A549 (cell line): ENCODE results near the gene DIAPH2. TPM values are rescaled to one million over a fixed set of nuclear protein-coding genes. Genes with fewer than 3 reads are reported as not detected.

Source experiments
- ATAC-seq, 2 experiments: fragments of 200-7000 bp in 1 of 2; fragments of >200 bp in 1 of 2; cut with Nextera tagmentation in 1 of 2; cut with Tn5 transposase in 1 of 2; 3 replicates each; pipeline versions ENCODE4 v1.8.0 to v1.9.1; 2018 to 2020; ENCODE audit warnings: mild to moderate bottlenecking in 1 of 2, moderate library complexity in 1 of 2
- CTCF ChIA-PET: fragments of 300-600 bp; sonication (Branson Sonifier 250); formaldehyde crosslinking; extraction: SDS; loops from one replicate; lab custom pipeline; 2021; ENCODE audit warnings: antibody characterized with exemption, inconsistent platforms; lab: Yijun Ruan, JAX
- POLR2A ChIA-PET: fragments of 350-600 bp; formaldehyde crosslinking; extraction: SDS; loops from one replicate; lab custom pipeline; 2021; ENCODE audit warnings: antibody characterized with exemption, inconsistent platforms; lab: Yijun Ruan, JAX
- DNase-seq, 2 experiments: peaks; one replicate each; pipeline versions ENCODE4 v3.0.0 to v3.0.0-alpha.2; 2011 to 2016; ENCODE audit warnings: low read depth in 1 of 2, low spot score in 1 of 2
- FAIRE-seq: peaks from 2 replicates; lab custom pipeline; 2011; peaks lifted over from hg19 to GRCh38; lab: Jason Lieb, UNC
- H3K27ac ChIP-seq, 2 experiments: fragments of >200 bp; sonication (Bioruptor Twin); formaldehyde crosslinking; 3 replicates each; pipeline ENCODE4 v1.5.1; 2016 to 2017
- H3K4me1 ChIP-seq: fragments of >200 bp; sonication (Bioruptor Twin); formaldehyde crosslinking; 3 replicates; pipeline ENCODE4 v1.6.1; 2016
- H3K4me2 ChIP-seq: fragments of >200 bp; sonication (Bioruptor Twin); formaldehyde crosslinking; 3 replicates; pipeline ENCODE4 v1.6.1; 2016
- H3K4me3 ChIP-seq: fragments of >200 bp; sonication (Bioruptor Twin); formaldehyde crosslinking; 3 replicates; pipeline ENCODE4 v1.5.1; 2016
- H3K9me3 ChIP-seq: fragments of >200 bp; sonication (Bioruptor Twin); formaldehyde crosslinking; 3 replicates; pipeline ENCODE4 v1.6.1; 2016
- BCL3 ChIP-seq: fragments of >200 bp; sonication (Bioruptor Twin); formaldehyde crosslinking; IDR thresholded peaks from 3 replicates; pipeline ENCODE4 v1.6.1; 2016
- BHLHE40 ChIP-seq: IDR thresholded peaks from 2 replicates; pipeline ENCODE4 v1.6.1; 2012; ENCODE audit warnings: low read depth, low read length, inconsistent platforms
- CBX2 ChIP-seq: fragments of 200-600 bp; sonication (generic); IDR thresholded peaks from 2 replicates; pipeline ENCODE4 v1.6.1; 2016; ENCODE audit warnings: low read depth, mild to moderate bottlenecking, borderline replicate concordance
- CEBPB ChIP-seq, 2 experiments: fragments of >200 bp in 1 of 2; sonication (Bioruptor Twin) in 1 of 2; formaldehyde crosslinking in 1 of 2; IDR thresholded peaks; 2 replicates each; pipeline ENCODE4 v1.6.1; 2012 to 2016
- CHD2 ChIP-seq: fragments of 150-350 bp; IDR thresholded peaks from 2 replicates; pipeline ENCODE4 v1.6.1; 2014; ENCODE audit warnings: low read length; ENCODE audit not compliant: partially characterized antibody
- CTCF ChIP-seq: fragments of >200 bp; sonication (Bioruptor Twin); formaldehyde crosslinking; IDR thresholded peaks from 3 replicates; pipeline ENCODE4 v1.5.1; 2016
- E2F6 ChIP-seq: IDR thresholded peaks from 2 replicates; pipeline ENCODE4 v1.6.1; 2012; ENCODE audit warnings: low read depth, borderline replicate concordance
- EHF ChIP-seq: fragments of 250-450 bp; sonication (Bioruptor Pico); IDR thresholded peaks from 2 replicates; pipeline ENCODE4 v1.5.0; 2020; ENCODE audit warnings: mild to moderate bottlenecking
- EHMT2 ChIP-seq: fragments of 200-600 bp; sonication (generic); IDR thresholded peaks from 2 replicates; pipeline ENCODE4 v1.6.1; 2016; ENCODE audit warnings: antibody characterized with exemption, low read depth, mild to moderate bottlenecking, moderate library complexity
- FOSB ChIP-seq: fragments of 250-450 bp; sonication (Bioruptor Pico); IDR thresholded peaks from 2 replicates; pipeline ENCODE4 v1.5.0; 2020; ENCODE audit warnings: mild to moderate bottlenecking, moderate library complexity
- FOSL2 ChIP-seq, 2 experiments: fragments of 450-650 bp in 1 of 2; fragments of >200 bp in 1 of 2; sonication (Bioruptor Twin) in 1 of 2; formaldehyde crosslinking; IDR thresholded peaks; 2 replicates each; pipeline versions ENCODE4 v1.5.0 to v1.6.1; 2016 to 2020; ENCODE audit warnings: mild to moderate bottlenecking in 1 of 2, moderate library complexity in 1 of 2
- GATA3 ChIP-seq: IDR thresholded peaks from 2 replicates; pipeline ENCODE4 v1.6.1; 2012; ENCODE audit warnings: borderline replicate concordance
- HMGXB4 ChIP-seq: fragments of 250-450 bp; sonication (Bioruptor Pico); IDR thresholded peaks from 2 replicates; pipeline ENCODE4 v1.5.0; 2021; ENCODE audit warnings: mild to moderate bottlenecking, moderate library complexity, borderline replicate concordance
- HOXA7 ChIP-seq: fragments of 250-450 bp; sonication (Bioruptor Pico); IDR thresholded peaks from 2 replicates; pipeline ENCODE4 v1.5.0; 2020; ENCODE audit warnings: mild to moderate bottlenecking, moderate library complexity
- HOXB5 ChIP-seq: fragments of 250-450 bp; sonication (Bioruptor Pico); IDR thresholded peaks from 2 replicates; pipeline ENCODE4 v1.5.0; 2020; ENCODE audit warnings: mild to moderate bottlenecking, moderate library complexity
- JUN ChIP-seq, 2 experiments: fragments of >200 bp; sonication (Bioruptor Twin); formaldehyde crosslinking; IDR thresholded peaks; 2 replicates in 1 of 2; 3 replicates in 1 of 2; pipeline ENCODE4 v1.6.1; 2016 to 2017
- MAFK ChIP-seq: fragments of 450-650 bp; IDR thresholded peaks from 2 replicates; pipeline ENCODE4 v1.6.1; 2014; ENCODE audit not compliant: partially characterized antibody
- MAX ChIP-seq: IDR thresholded peaks from 2 replicates; pipeline ENCODE4 v1.6.1; 2012
- MYC ChIP-seq: IDR thresholded peaks from 2 replicates; pipeline ENCODE4 v1.6.1; 2012; ENCODE audit warnings: mild to moderate bottlenecking, inconsistent platforms, low read length, improper control_type of control experiment, borderline replicate concordance
- NFE2L2 ChIP-seq: fragments of 150-350 bp; conservative IDR thresholded peaks from 2 replicates; pipeline ENCODE4 v1.6.1; 2014; ENCODE audit warnings: low read length
- NPAS2 ChIP-seq: fragments of 250-450 bp; sonication (Bioruptor Pico); IDR thresholded peaks from 2 replicates; pipeline ENCODE4 v1.8.0; 2022; ENCODE audit warnings: mild to moderate bottlenecking, moderate library complexity, borderline replicate concordance
- PHF8 ChIP-seq: fragments of 200-600 bp; sonication (generic); IDR thresholded peaks from 2 replicates; pipeline ENCODE4 v1.6.1; 2016; ENCODE audit warnings: low read depth, mild to moderate bottlenecking, antibody characterized with exemption, moderate library complexity, borderline replicate concordance
- POLR2A ChIP-seq: IDR thresholded peaks from 2 replicates; pipeline ENCODE4 v1.6.1; 2012; ENCODE audit warnings: mild to moderate bottlenecking, low read length
- RAD21 ChIP-seq, 2 experiments: fragments of >200 bp in 1 of 2; sonication (Bioruptor Twin) in 1 of 2; formaldehyde crosslinking in 1 of 2; IDR thresholded peaks in 1 of 2; conservative IDR thresholded peaks in 1 of 2; 2 replicates in 1 of 2; 3 replicates in 1 of 2; pipeline ENCODE4 v1.6.1; 2012 to 2018; ENCODE audit warnings: inconsistent platforms in 1 of 2
- RARB ChIP-seq: fragments of 250-450 bp; sonication (Bioruptor Pico); IDR thresholded peaks from 2 replicates; pipeline ENCODE4 v1.8.0; 2021; ENCODE audit warnings: mild to moderate bottlenecking, moderate library complexity
- RCOR1 ChIP-seq: fragments of 150-350 bp; IDR thresholded peaks from 2 replicates; pipeline ENCODE4 v1.6.1; 2014; ENCODE audit warnings: antibody characterized with exemption, low read length, low read depth
- RFX5 ChIP-seq: fragments of 450-650 bp; IDR thresholded peaks from 2 replicates; pipeline ENCODE4 v1.7.1; 2014; ENCODE audit warnings: antibody characterized with exemption, mild to moderate bottlenecking, moderate library complexity
- SREBF2 ChIP-seq: fragments of 450-650 bp; IDR thresholded peaks from 2 replicates; pipeline ENCODE4 v1.6.1; 2014; ENCODE audit warnings: mild to moderate bottlenecking, moderate library complexity
- ZC3H11A ChIP-seq: fragments of 450-650 bp; IDR thresholded peaks from 2 replicates; pipeline ENCODE4 v1.6.1; 2014; ENCODE audit warnings: antibody characterized with exemption, mild to moderate bottlenecking
- WGBS: methylation state at CpG from one replicate; pipeline ENCODE4 v1.1.6; 2017; ENCODE audit errors: missing lambda C conversion rate; 5-methylcytosine and 5-hydroxymethylcytosine counted together
- polyA plus RNA-seq, 4 experiments: library from polyadenylated mRNA; depleted of rRNA in 3 of 4; stranded (reverse); fragments of >200 nt; fragmentation: RNase III in 1 of 4; extraction: RNeasy Plus Mini Kit Qiagen cat#74134 plus additional on column Dnase treatment in 1 of 4; gene quantifications; 2 replicates in 3 of 4; 3 replicates in 1 of 4; pipeline ENCODE4 v1.2.3, GENCODE V29; 2011 to 2017

DIAPH2 gene
- polyA plus RNA-seq, 2 of the 4 experiments (the other 2 are of a cell fraction) = 3.7 to 10.0 TPM

GRCh38 chrX:96721354-96721753, 36.7 kb downstream of the DIAPH2 start:
- TF ChIP-seq E2F6 (no peak), PHF8 (no peak), JUN (IDR thresholded peaks at IDR 0.05) (no peak), BCL3 (no peak), FOSL2 (IDR thresholded peaks at IDR 0.05) (no peak), FOSL2 (CRISPR knock-in tag; IDR thresholded peaks at IDR 0.05) (no peak), RAD21 (conservative IDR thresholded peaks at IDR 0.05 in 1 of 2, IDR thresholded peaks at IDR 0.05 in 1 of 2) (no peak), HOXB5 (CRISPR knock-in tag) (no peak), ZC3H11A (no peak), NPAS2 (CRISPR knock-in tag) (no peak), POLR2A (no peak), RCOR1 (no peak), CTCF (no peak), HMGXB4 (CRISPR knock-in tag) (no peak), MAFK (no peak)
- ChIA-PET POLR2A (no interaction called here), CTCF (no interaction called here)
- no peak for DNase-seq
- Histone ChIP-seq H3K4me2 (no peak overlapping the region), H3K4me1 (no peaks in the 10 kb centered on the region), H3K9me3 (no peaks in the 10 kb centered on the region), H3K27ac (no peak overlapping the region), H3K4me3 (no peak overlapping the region)
- no peak for ATAC-seq
- FAIRE-seq = no peak

GRCh38 chrX:96722781-96723180, 38.1 kb downstream of the DIAPH2 start:
- DNase-seq = no peak
- ChIA-PET CTCF (interaction anchor here (0.8 kb wide), 1 partner anchor 19 kb away, joined by 3 read pairs; no protein-coding TSS in a partner anchor), POLR2A (no interaction called here)
- WGBS = 89% methylated on average over 2 of the region's 2 CpGs
- no peak overlapping the region for H3K4me2 ChIP-seq
- no peak for FAIRE-seq
- no peak for TF ChIP-seq BHLHE40
- TF ChIP-seq CHD2 = no peak
- TF ChIP-seq GATA3 = no peak
- no peak for TF ChIP-seq E2F6
- TF ChIP-seq CBX2 = no peak
- no peak for TF ChIP-seq SREBF2
- TF ChIP-seq FOSB = no peak
- no peak for TF ChIP-seq RARB
- no peak for TF ChIP-seq CEBPB (IDR thresholded peaks at IDR 0.05)
- no peak for TF ChIP-seq EHMT2
- TF ChIP-seq MYC = no peak
- TF ChIP-seq EHF (CRISPR knock-in tag) = no peak
- TF ChIP-seq MAX = no peak
- no peak for TF ChIP-seq NPAS2 (CRISPR knock-in tag)
- TF ChIP-seq HOXA7 = no peak
- TF ChIP-seq NFE2L2 = no peak
- no peak for TF ChIP-seq RFX5
- H3K4me1 ChIP-seq = no peaks in the 10 kb centered on the region
- H3K9me3 ChIP-seq = no peaks in the 10 kb centered on the region
- no peak for ATAC-seq
- no peak overlapping the region for H3K4me3 ChIP-seq
- H3K27ac ChIP-seq = no peak overlapping the region
